C1 segment of cervical spinal cord (tissue), 14 donors: ENCODE results near the gene DDX4.

ENCODE experiments used
- DNase-seq, 14 donors: peaks; one replicate each; lab custom pipeline; 2025; lab: John Stamatoyannopoulos, UW

DDX4 gene

GRCh38 chr5:55865831-55866230 is 128.0 kb downstream of the DDX4 start:
- DNase-seq = no peak

GRCh38 chr5:55866485-55866884 is 128.6 kb downstream of the DDX4 start:
- DNase-seq = no peak
